K562 (cell line): ENCODE data around the gene AP3M1. TPM values are rescaled to one million over a fixed set of nuclear protein-coding genes. Genes with fewer than 3 reads are reported as not detected.

Experiments
- ATAC-seq: fragments of 200-7000 bp; cut with Tn5 transposase; 3 replicates; pipeline ENCODE4 v1.9.1; 2020; ENCODE audit warnings: moderate library complexity
- BruUV-seq: library from RNA; stranded (reverse); fragments of 400-500 nt; replicated peaks from 2 replicates; lab custom pipeline; 2021; lab: Mats Ljungman, UMichigan
- CTCF ChIA-PET: fragments of 300-600 bp; formaldehyde crosslinking; extraction: SDS; loops from one replicate; lab custom pipeline; 2021; ENCODE audit warnings: low intra/inter-chr PET ratio; lab: Yijun Ruan, JAX
- POLR2A ChIA-PET: fragments of 300-600, 350-650 bp; sonication (Branson Sonifier 250); formaldehyde crosslinking; extraction: SDS; loops from one replicate; lab custom pipeline; 2021; ENCODE audit warnings: antibody characterized with exemption, inconsistent platforms; lab: Yijun Ruan, JAX
- DNase-seq, 4 experiments: peaks; one replicate each; pipeline versions ENCODE4 v3.0.0 to v3.0.0-alpha.2; 2011 to 2018; ENCODE audit warnings: low spot score in 3 of 4, mixed read lengths in 3 of 4; ENCODE audit errors: extremely low read depth in 1 of 4
- FAIRE-seq: peaks from 2 replicates; lab custom pipeline; 2011; peaks lifted over from hg19 to GRCh38; lab: Jason Lieb, UNC
- H2AFZ ChIP-seq: 2 replicates; pipeline ENCODE4 v1.6.0; 2011; ENCODE audit warnings: low read depth, low read length, control low read depth, inconsistent platforms
- H3K27ac ChIP-seq: fragments of 200-600 bp; 3 replicates; pipeline ENCODE4 v1.8.0; 2011; ENCODE audit warnings: low read depth, mild to moderate bottlenecking, control low read depth, inconsistent platforms, low read length, moderate library complexity, mixed read lengths; ENCODE audit errors: extremely low read depth
- H3K27me3 ChIP-seq, 2 experiments: fragments of 300-600 bp in 1 of 2; 2 replicates in 1 of 2; 3 replicates in 1 of 2; pipeline versions ENCODE4 v1.6.0 to v1.8.0; 2011; ENCODE audit warnings: inconsistent platforms in 2 of 2, low read length in 2 of 2, mild to moderate bottlenecking in 1 of 2, mixed read lengths in 1 of 2, moderate library complexity in 1 of 2; ENCODE audit not compliant: control insufficient read depth in 2 of 2, insufficient read depth in 2 of 2
- H3K36me3 ChIP-seq: fragments of 300-600 bp; 3 replicates; pipeline ENCODE4 v1.8.0; 2011; ENCODE audit warnings: mild to moderate bottlenecking, low read length, inconsistent platforms; ENCODE audit not compliant: control insufficient read depth, insufficient read depth
- H3K4me1 ChIP-seq, 2 experiments: fragments of 200-600 bp in 1 of 2; replicated peaks in 1 of 2; 2 replicates in 1 of 2; 3 replicates in 1 of 2; pipeline versions ENCODE4 v1.5.1 to v1.8.0; 2011; ENCODE audit warnings: inconsistent platforms in 2 of 2, low read length in 2 of 2, mild to moderate bottlenecking in 1 of 2, mixed read lengths in 1 of 2, moderate library complexity in 1 of 2; ENCODE audit not compliant: control insufficient read depth in 2 of 2, insufficient read depth in 2 of 2
- H3K4me2 ChIP-seq: 2 replicates; pipeline ENCODE4 v1.6.1; 2011; ENCODE audit warnings: low read length, control low read depth, inconsistent platforms, mixed read lengths; ENCODE audit not compliant: insufficient read depth
- H3K4me3 ChIP-seq: fragments of 200-600 bp; sonication (generic), shearing (Covaris generic); 2 replicates; pipeline ENCODE4 v1.5.1; 2016; ENCODE audit warnings: control low read depth, inconsistent platforms
- H3K79me2 ChIP-seq: fragments of 200-600 bp; 3 replicates; pipeline ENCODE4 v1.8.0; 2011; ENCODE audit warnings: low read length, inconsistent platforms; ENCODE audit not compliant: control insufficient read depth, insufficient read depth
- H3K9ac ChIP-seq, 2 experiments: 2 replicates each; pipeline versions ENCODE4 v1.6.0 to v1.6.1; 2011; ENCODE audit warnings: low read depth in 2 of 2, low read length in 2 of 2, control low read depth in 1 of 2, inconsistent platforms in 1 of 2, mild to moderate bottlenecking in 1 of 2, mixed read lengths in 1 of 2; ENCODE audit not compliant: insufficient read depth in 1 of 2
- H3K9me1 ChIP-seq: one replicate; pipeline ENCODE4 v1.6.0; 2011; ENCODE audit warnings: inconsistent platforms, mild to moderate bottlenecking, low read length, moderate library complexity; ENCODE audit not compliant: control insufficient read depth, insufficient read depth
- H3K9me3 ChIP-seq: replicated peaks from 2 replicates; pipeline ENCODE4 v1.5.1; 2011; ENCODE audit warnings: low read depth, low read length, inconsistent platforms; ENCODE audit not compliant: control insufficient read depth, insufficient read depth
- H4K20me1 ChIP-seq: replicated peaks from 2 replicates; pipeline ENCODE4 v1.6.1; 2011; ENCODE audit warnings: low read length, inconsistent platforms, mixed read lengths; ENCODE audit not compliant: control insufficient read depth, insufficient read depth
- CREB5 ChIP-seq: fragments of 250-450 bp; sonication (Bioruptor Pico); IDR thresholded peaks from 2 replicates; pipeline ENCODE4 v1.5.0; 2020; ENCODE audit warnings: mild to moderate bottlenecking
- HMG20A ChIP-seq: fragments of 450-650 bp; formaldehyde crosslinking; conservative IDR thresholded peaks from 2 replicates; pipeline ENCODE4 v1.4.0; 2020; ENCODE audit warnings: mild to moderate bottlenecking, mixed read lengths
- JUNB ChIP-seq: fragments of 450-650 bp; formaldehyde crosslinking; conservative IDR thresholded peaks from 2 replicates; pipeline ENCODE4 v1.4.0; 2020; ENCODE audit warnings: mild to moderate bottlenecking
- LCOR ChIP-seq: sonication (generic); formaldehyde crosslinking; IDR thresholded peaks from 2 replicates; pipeline ENCODE4 v1.8.0; 2022; ENCODE audit warnings: mild to moderate bottlenecking, missing genetic modification reagents
- MGA ChIP-seq: fragments of 450-650 bp; IDR thresholded peaks from 2 replicates; pipeline ENCODE4 v1.6.1; 2016; ENCODE audit warnings: mild to moderate bottlenecking, moderate library complexity
- RBFOX2 ChIP-seq: fragments of 200-400 bp; formaldehyde crosslinking; IDR thresholded peaks from 2 replicates; pipeline ENCODE4 v1.6.1; 2017; ENCODE audit warnings: low read depth, mild to moderate bottlenecking, low read length, moderate library complexity
- SMARCC2 ChIP-seq: fragments of 450-650 bp; IDR thresholded peaks from 2 replicates; pipeline ENCODE4 v1.6.1; 2017; ENCODE audit warnings: antibody characterized with exemption, moderate library complexity, mild to moderate bottlenecking, low read depth
- ZBTB7A ChIP-seq: IDR thresholded peaks from 2 replicates; pipeline ENCODE4 v1.6.1; 2011; ENCODE audit warnings: low read depth, mild to moderate bottlenecking, low read length, moderate library complexity, borderline replicate concordance; ENCODE audit not compliant: control insufficient read depth
- ZNF764 ChIP-seq: fragments of 250-450 bp; sonication (Bioruptor Pico); IDR thresholded peaks from 2 replicates; pipeline ENCODE4 v1.4.0; 2020; ENCODE audit warnings: low read depth, mild to moderate bottlenecking, moderate library complexity
- WGBS: fragments of 100-300 bp; shearing (Covaris generic); methylation state at CpG from one replicate; pipeline ENCODE4 v1.1.6; 2016; ENCODE audit warnings: low coverage, mixed read lengths; ENCODE audit not compliant: insufficient coverage; ENCODE audit errors: missing lambda C conversion rate; 5-methylcytosine and 5-hydroxymethylcytosine counted together
- in situ Hi-C: fragments of 300-500 bp; cut with MboI; formaldehyde crosslinking; loops from 4 replicates; pipeline ENCODE4 v1.15.0; 2018; ENCODE audit warnings: inconsistent platforms, mixed read lengths
- intact Hi-C: fragments of 100-400 bp; cut with micrococcal nuclease; formaldehyde crosslinking; loops from 2 replicates; pipeline ENCODE4 v1.14.2; 2022
- polyA plus RNA-seq, 8 experiments: library from polyadenylated mRNA; depleted of rRNA in 4 of 8; stranded (reverse) in 5 of 8; unstranded in 3 of 8; fragments of >200 nt; fragmentation: Nextera tagmentation in 2 of 8; fragmentation: Illumina TruSeq in 1 of 8; extraction: Ambion mirVana in 2 of 8; extraction: Trizol in 1 of 8; gene quantifications; 2 replicates each; pipeline versions ENCODE4 v1.2.1 to v1.2.3, GENCODE V29; 2011 to 2014; ENCODE audit warnings: inconsistent platforms in 1 of 8, missing spikeins in 1 of 8
- total RNA-seq, 7 experiments: library from RNA; depleted of rRNA in 6 of 7; stranded (reverse); fragments of >200 nt in 6 of 7; fragmentation: Illumina TruSeq in 2 of 7; extraction: Trizol in 2 of 7; gene quantifications; 2 replicates each; pipeline versions ENCODE4 v1.2.1 to v1.2.3, GENCODE V29; 2011 to 2021; ENCODE audit warnings: low replicate concordance in 1 of 7

AP3M1 gene
- total and polyA plus RNA-seq, 9 of the 15 experiments (the other 6 are each of a cell fraction or from before 2014, with no cell fraction given) = 44.3 to 135 (median 67.6) TPM

- H4K20me1 ChIP-seq = no peaks in the 10 kb centered on the region
- 7% methylated on average over 3 of the region's 3 CpGs for WGBS
- DNase-seq (peak in 2 of 4 experiments; percentile 32 to 62), ATAC-seq (peak; percentile 84), FAIRE-seq (peak; percentile 82)
- no TSS peak for BruUV-seq
- H3K4me2 ChIP-seq = peak overlapping the region; percentile 51
- H3K9me1 ChIP-seq = no peaks in the 10 kb centered on the region
- ChIA-PET CTCF (no interaction called here), POLR2A (interaction anchor here (0.6 to 4.4 kb wide), 9 partner anchors 7 to 890 kb away, joined by 3 to 41 read pairs (median 5); no protein-coding TSS in a partner anchor)
- peaks cover 4 to 7% of the 10 kb centered on the region in 2 experiments; a peak in 2 of 5 replicates for H3K4me1 ChIP-seq
- H3K4me3 ChIP-seq = no peak overlapping the region
- no peaks in the 10 kb centered on the region for H3K27me3 ChIP-seq
- intact Hi-C loops (no loop called here), in situ Hi-C loops (no loop called here)
- peak overlapping the region; percentile 46 for H2AFZ ChIP-seq
- H3K27ac ChIP-seq = peak overlapping the region; percentile 58
- H3K36me3 ChIP-seq = no peaks in the 10 kb centered on the region; the same call in 2 of the 3 replicates
- peak overlapping the region; percentile 43 to 55; a peak in 3 of 4 replicates for H3K9ac ChIP-seq
- peaks cover 89% of the 10 kb centered on the region for H3K79me2 ChIP-seq
- H3K9me3 ChIP-seq = no peaks in the 10 kb centered on the region
- no peak for TF ChIP-seq CREB5 (CRISPR knock-in tag)
- TF ChIP-seq SMARCC2 = no peak
- TF ChIP-seq LCOR (CRISPR knock-in tag) = no peak
- TF ChIP-seq RBFOX2 = no peak
- no peak for TF ChIP-seq ZNF764
- TF ChIP-seq JUNB (CRISPR knock-in tag) = no peak
- no peak for TF ChIP-seq HMG20A (CRISPR knock-in tag)
- TF ChIP-seq ZBTB7A = no peak
- peak; percentile 38; the same call in 1 of the 2 replicates for TF ChIP-seq MGA
Observed at GRCh38 chr10:74189999-74190421, 39.4 kb upstream of the AP3M1 start.
